K562 (cell line): ENCODE results near the gene ZNRF1. TPM values are rescaled to one million over a fixed set of nuclear protein-coding genes. Genes with fewer than 3 reads are reported as not detected.

Source experiments
- BACH1 ChIP-seq: fragments of 200-800 bp; sonication (Bioruptor generic); IDR thresholded peaks from 2 replicates; pipeline ENCODE4 v1.6.1; 2016; ENCODE audit warnings: missing genetic modification characterization, missing compliant biosample characterization
- CBX8 ChIP-seq: fragments of 200-600 bp; sonication (generic); IDR thresholded peaks from 2 replicates; pipeline ENCODE4 v1.6.1; 2012; ENCODE audit warnings: borderline replicate concordance, mixed run types, low read depth, mild to moderate bottlenecking, moderate library complexity, mixed read lengths, low read length, control low read depth, inconsistent platforms; ENCODE audit not compliant: poor library complexity, severe bottlenecking; ENCODE audit errors: extremely low read depth
- CTBP1 ChIP-seq: fragments of 450-650 bp; IDR thresholded peaks from 2 replicates; pipeline ENCODE4 v1.6.1; 2016; ENCODE audit warnings: borderline replicate concordance
- ESRRA ChIP-seq: fragments of 450-650 bp; IDR thresholded peaks from 2 replicates; pipeline ENCODE4 v1.6.1; 2014; ENCODE audit warnings: low read depth, mild to moderate bottlenecking, moderate library complexity, borderline replicate concordance
- MTA3 ChIP-seq: fragments of 450-650 bp; formaldehyde crosslinking; IDR thresholded peaks from 2 replicates; pipeline ENCODE4 v1.6.1; 2017; ENCODE audit warnings: mild to moderate bottlenecking, borderline replicate concordance
- MTF1 ChIP-seq: fragments of 250-450 bp; sonication (Bioruptor Pico); IDR thresholded peaks from 2 replicates; pipeline ENCODE4 v1.9.0; 2021; ENCODE audit warnings: moderate library complexity, mild to moderate bottlenecking, inconsistent platforms, borderline replicate concordance
- NRF1 ChIP-seq, 2 experiments: fragments of 450-650 bp; IDR thresholded peaks in 1 of 2; conservative IDR thresholded peaks in 1 of 2; 2 replicates each; pipeline ENCODE4 v1.6.1; 2014; ENCODE audit warnings: mild to moderate bottlenecking in 2 of 2
- POLR2AphosphoS5 ChIP-seq: IDR thresholded peaks from 2 replicates; pipeline ENCODE4 v1.6.1; 2011; ENCODE audit warnings: mild to moderate bottlenecking, low read depth, low read length, moderate library complexity; ENCODE audit not compliant: control insufficient read depth, insufficient read depth
- SMC3 ChIP-seq: conservative IDR thresholded peaks from 2 replicates; pipeline ENCODE4 v1.6.1; 2011; ENCODE audit warnings: low read depth, low read length, improper control_type of control experiment; ENCODE audit not compliant: insufficient read depth
- TEAD2 ChIP-seq: fragments of 450-650 bp; IDR thresholded peaks from 2 replicates; pipeline ENCODE4 v1.6.1; 2016; ENCODE audit warnings: missing genetic modification characterization, control low read depth, missing compliant biosample characterization
- ZEB2 ChIP-seq: fragments of 450-650 bp; IDR thresholded peaks from 2 replicates; pipeline ENCODE4 v1.6.1; 2016
- ZNF644 ChIP-seq: fragments of 200-800 bp; sonication (Bioruptor generic); IDR thresholded peaks from 2 replicates; pipeline ENCODE4 v1.6.1; 2016; ENCODE audit warnings: low read depth, missing genetic modification characterization, missing compliant biosample characterization
- polyA plus RNA-seq, 8 experiments: library from polyadenylated mRNA; depleted of rRNA in 4 of 8; stranded (reverse) in 5 of 8; unstranded in 3 of 8; fragments of >200 nt; fragmentation: Nextera tagmentation in 2 of 8; fragmentation: Illumina TruSeq in 1 of 8; extraction: Ambion mirVana in 2 of 8; extraction: Trizol in 1 of 8; gene quantifications; 2 replicates each; pipeline versions ENCODE4 v1.2.1 to v1.2.3, GENCODE V29; 2011 to 2014; ENCODE audit warnings: inconsistent platforms in 1 of 8, missing spikeins in 1 of 8
- total RNA-seq, 7 experiments: library from RNA; depleted of rRNA in 6 of 7; stranded (reverse); fragments of >200 nt in 6 of 7; fragmentation: Illumina TruSeq in 2 of 7; extraction: Trizol in 2 of 7; gene quantifications; 2 replicates each; pipeline versions ENCODE4 v1.2.1 to v1.2.3, GENCODE V29; 2011 to 2021; ENCODE audit warnings: low replicate concordance in 1 of 7
- TF ChIP-seq, protein P1 (sequence below): fragments of 250-450 bp; sonication (Bioruptor Pico); IDR thresholded peaks from 2 replicates; pipeline ENCODE4 v1.5.0; 2020; ENCODE audit warnings: mild to moderate bottlenecking, borderline replicate concordance
- TF ChIP-seq, protein P2 (sequence below): sonication (generic); formaldehyde crosslinking; IDR thresholded peaks from 2 replicates; pipeline ENCODE4 v1.8.1; 2023; ENCODE audit warnings: missing genetic modification reagents, mild to moderate bottlenecking, borderline replicate concordance
- TF ChIP-seq, protein P3 (sequence below): fragments of 450-650 bp; formaldehyde crosslinking; IDR thresholded peaks from 2 replicates; pipeline ENCODE4 v1.4.0; 2020; ENCODE audit warnings: mild to moderate bottlenecking, mixed read lengths

Gene ZNRF1
- total and polyA plus RNA-seq, 9 of the 15 experiments (the other 6 are each of a cell fraction or from before 2014, with no cell fraction given), result 9.5 to 37.7 (median 20.0) TPM

DNA sequence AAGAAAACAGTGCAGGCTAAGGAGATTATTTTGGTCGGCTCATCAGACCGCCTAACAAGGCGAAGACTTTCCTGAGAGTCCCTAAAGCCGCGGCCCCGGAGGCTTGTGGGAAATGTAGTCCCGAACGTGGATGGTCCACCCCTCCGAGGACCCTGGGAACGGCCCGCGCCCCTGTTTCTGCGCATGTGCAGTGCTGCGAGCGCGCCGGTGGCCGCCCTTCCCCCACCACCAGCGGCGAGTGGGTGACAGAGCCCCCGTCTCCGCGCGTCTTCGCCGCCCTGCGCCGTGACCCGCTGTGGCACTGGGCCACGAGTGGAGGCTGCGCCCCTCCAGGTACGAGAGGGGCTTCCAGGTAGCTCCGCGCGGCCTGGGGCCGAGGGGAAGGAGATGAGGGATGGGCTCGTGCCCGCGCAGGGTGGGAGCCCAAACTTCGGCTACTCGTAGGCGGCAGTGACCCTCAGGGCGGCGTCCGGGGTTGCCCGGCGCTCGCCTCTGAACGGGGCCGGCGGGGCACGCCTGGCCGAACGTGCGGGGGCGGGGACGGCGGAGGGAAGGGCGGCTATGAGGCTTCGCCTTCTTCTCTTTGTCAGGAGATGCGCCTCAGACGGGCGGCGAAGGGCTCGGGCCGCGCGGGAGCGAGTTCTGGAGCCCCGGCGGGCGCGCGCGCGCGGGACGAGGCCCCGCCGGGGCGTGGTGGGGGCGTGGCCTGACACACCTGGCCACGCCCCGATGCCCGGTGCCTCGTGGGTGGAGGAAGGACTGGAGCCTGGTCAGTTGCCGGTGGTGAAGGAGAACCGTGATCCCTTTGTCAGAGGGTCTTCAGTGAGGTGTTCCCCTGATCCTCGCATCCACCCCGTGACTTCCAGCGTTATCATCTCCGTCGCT lies 149.7 kb downstream of the ZNRF1 start, which contains the start of gene ZFP1 (continued):
- TF ChIP-seq, protein P1, sequence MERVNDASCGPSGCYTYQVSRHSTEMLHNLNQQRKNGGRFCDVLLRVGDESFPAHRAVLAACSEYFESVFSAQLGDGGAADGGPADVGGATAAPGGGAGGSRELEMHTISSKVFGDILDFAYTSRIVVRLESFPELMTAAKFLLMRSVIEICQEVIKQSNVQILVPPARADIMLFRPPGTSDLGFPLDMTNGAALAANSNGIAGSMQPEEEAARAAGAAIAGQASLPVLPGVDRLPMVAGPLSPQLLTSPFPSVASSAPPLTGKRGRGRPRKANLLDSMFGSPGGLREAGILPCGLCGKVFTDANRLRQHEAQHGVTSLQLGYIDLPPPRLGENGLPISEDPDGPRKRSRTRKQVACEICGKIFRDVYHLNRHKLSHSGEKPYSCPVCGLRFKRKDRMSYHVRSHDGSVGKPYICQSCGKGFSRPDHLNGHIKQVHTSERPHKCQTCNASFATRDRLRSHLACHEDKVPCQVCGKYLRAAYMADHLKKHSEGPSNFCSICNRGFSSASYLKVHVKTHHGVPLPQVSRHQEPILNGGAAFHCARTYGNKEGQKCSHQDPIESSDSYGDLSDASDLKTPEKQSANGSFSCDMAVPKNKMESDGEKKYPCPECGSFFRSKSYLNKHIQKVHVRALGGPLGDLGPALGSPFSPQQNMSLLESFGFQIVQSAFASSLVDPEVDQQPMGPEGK (CRISPR knock-in tag), result no peak
- TF ChIP-seq POLR2AphosphoS5, result peak; percentile 39; the same call in 1 of the 2 replicates
- no peak for TF ChIP-seq CBX8
- no peak for TF ChIP-seq MTF1 (CRISPR knock-in tag)
- TF ChIP-seq BACH1, result no peak
- 0 out of 2 replicates have a peak, but pooled peaks have one; percentile 2 for TF ChIP-seq SMC3
- TF ChIP-seq ESRRA, result peak; percentile 8; the same call in 1 of the 2 replicates
- peak; percentile 96 for TF ChIP-seq CTBP1
- peak; percentile 64; the same call in 1 of the 2 replicates for TF ChIP-seq ZNF644
- TF ChIP-seq, protein P2, sequence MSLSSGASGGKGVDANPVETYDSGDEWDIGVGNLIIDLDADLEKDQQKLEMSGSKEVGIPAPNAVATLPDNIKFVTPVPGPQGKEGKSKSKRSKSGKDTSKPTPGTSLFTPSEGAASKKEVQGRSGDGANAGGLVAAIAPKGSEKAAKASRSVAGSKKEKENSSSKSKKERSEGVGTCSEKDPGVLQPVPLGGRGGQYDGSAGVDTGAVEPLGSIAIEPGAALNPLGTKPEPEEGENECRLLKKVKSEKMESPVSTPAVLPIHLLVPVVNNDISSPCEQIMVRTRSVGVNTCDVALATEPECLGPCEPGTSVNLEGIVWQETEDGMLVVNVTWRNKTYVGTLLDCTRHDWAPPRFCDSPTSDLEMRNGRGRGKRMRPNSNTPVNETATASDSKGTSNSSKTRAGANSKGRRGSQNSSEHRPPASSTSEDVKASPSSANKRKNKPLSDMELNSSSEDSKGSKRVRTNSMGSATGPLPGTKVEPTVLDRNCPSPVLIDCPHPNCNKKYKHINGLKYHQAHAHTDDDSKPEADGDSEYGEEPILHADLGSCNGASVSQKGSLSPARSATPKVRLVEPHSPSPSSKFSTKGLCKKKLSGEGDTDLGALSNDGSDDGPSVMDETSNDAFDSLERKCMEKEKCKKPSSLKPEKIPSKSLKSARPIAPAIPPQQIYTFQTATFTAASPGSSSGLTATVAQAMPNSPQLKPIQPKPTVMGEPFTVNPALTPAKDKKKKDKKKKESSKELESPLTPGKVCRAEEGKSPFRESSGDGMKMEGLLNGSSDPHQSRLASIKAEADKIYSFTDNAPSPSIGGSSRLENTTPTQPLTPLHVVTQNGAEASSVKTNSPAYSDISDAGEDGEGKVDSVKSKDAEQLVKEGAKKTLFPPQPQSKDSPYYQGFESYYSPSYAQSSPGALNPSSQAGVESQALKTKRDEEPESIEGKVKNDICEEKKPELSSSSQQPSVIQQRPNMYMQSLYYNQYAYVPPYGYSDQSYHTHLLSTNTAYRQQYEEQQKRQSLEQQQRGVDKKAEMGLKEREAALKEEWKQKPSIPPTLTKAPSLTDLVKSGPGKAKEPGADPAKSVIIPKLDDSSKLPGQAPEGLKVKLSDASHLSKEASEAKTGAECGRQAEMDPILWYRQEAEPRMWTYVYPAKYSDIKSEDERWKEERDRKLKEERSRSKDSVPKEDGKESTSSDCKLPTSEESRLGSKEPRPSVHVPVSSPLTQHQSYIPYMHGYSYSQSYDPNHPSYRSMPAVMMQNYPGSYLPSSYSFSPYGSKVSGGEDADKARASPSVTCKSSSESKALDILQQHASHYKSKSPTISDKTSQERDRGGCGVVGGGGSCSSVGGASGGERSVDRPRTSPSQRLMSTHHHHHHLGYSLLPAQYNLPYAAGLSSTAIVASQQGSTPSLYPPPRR (CRISPR knock-in tag), result 0 out of 2 replicates have a peak, but pooled peaks have one; percentile 26
- TF ChIP-seq, protein P3, sequence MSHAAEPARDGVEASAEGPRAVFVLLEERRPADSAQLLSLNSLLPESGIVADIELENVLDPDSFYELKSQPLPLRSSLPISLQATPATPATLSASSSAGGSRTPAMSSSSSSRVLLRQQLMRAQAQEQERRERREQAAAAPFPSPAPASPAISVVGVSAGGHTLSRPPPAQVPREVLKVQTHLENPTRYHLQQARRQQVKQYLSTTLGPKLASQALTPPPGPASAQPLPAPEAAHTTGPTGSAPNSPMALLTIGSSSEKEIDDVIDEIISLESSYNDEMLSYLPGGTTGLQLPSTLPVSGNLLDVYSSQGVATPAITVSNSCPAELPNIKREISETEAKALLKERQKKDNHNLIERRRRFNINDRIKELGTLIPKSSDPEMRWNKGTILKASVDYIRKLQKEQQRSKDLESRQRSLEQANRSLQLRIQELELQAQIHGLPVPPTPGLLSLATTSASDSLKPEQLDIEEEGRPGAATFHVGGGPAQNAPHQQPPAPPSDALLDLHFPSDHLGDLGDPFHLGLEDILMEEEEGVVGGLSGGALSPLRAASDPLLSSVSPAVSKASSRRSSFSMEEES (CRISPR knock-in tag), result no peak
- TF ChIP-seq MTA3, result peak; percentile 82; the same call in 1 of the 2 replicates
- TF ChIP-seq ZEB2, result peak; percentile 32; the same call in 1 of the 2 replicates
- peak; percentile 96 to 97 for TF ChIP-seq NRF1 (conservative IDR thresholded peaks at IDR 0.05 in 1 of 2, IDR thresholded peaks at IDR 0.05 in 1 of 2)
- no peak for TF ChIP-seq TEAD2
